Left forelimb (tissue), 1 donor: ENCODE data around the gene TMEM97.
A peak's percentile ranks its signal among the peaks of the same experiment; 100 is the strongest.
"Not testable (repeated sequence)": the region's sequence is repeated elsewhere in the genome, so short reads cannot be mapped to it uniquely, and the experiment has no call there.

ENCODE experiments used
- DNase-seq: peaks from one replicate; pipeline ENCODE4 v3.0.0-alpha.2; 2018; ENCODE audit warnings: low spot score

TMEM97 gene

GRCh38 chr17:28338056-28338768, 19.2 kb downstream of the TMEM97 start:
- DNase-seq: no peak

GRCh38 chr17:28338769-28339212, 19.8 kb downstream of the TMEM97 start:
- not testable (repeated sequence) for DNase-seq

- DNase-seq: no peak
Observed at GRCh38 chr17:28339431-28339830, 20.4 kb downstream of the TMEM97 start.

GRCh38 chr17:28340374-28340773, 21.4 kb downstream of the TMEM97 start:
- DNase-seq: no peak

- DNase-seq: no peak
Observed at GRCh38 chr17:28341516-28341915, 22.5 kb downstream of the TMEM97 start.

- no peak for DNase-seq
Observed at GRCh38 chr17:28342313-28342712, 23.3 kb downstream of the TMEM97 start.

- no peak for DNase-seq
Observed at GRCh38 chr17:28343491-28343932, 24.5 kb downstream of the TMEM97 start.

GRCh38 chr17:28344011-28344410, 25.0 kb downstream of the TMEM97 start:
- DNase-seq: no peak

GRCh38 chr17:28344435-28344901, 25.5 kb downstream of the TMEM97 start:
- DNase-seq: no peak

- DNase-seq: no peak
Observed at GRCh38 chr17:28345419-28346198, 26.6 kb downstream of the TMEM97 start.

- no peak for DNase-seq
Observed at GRCh38 chr17:28346199-28346580, 27.2 kb downstream of the TMEM97 start.

GRCh38 chr17:28346746-28347246, 27.8 kb downstream of the TMEM97 start:
- no peak for DNase-seq

GRCh38 chr17:28347261-28347891, 28.4 kb downstream of the TMEM97 start:
- DNase-seq: no peak

GRCh38 chr17:28348979-28349378, 30.0 kb downstream of the TMEM97 start:
- no peak for DNase-seq

- DNase-seq: no peak
Observed at GRCh38 chr17:28350271-28350670, 31.3 kb downstream of the TMEM97 start.

GRCh38 chr17:28357061-28357900, 38.3 kb downstream of the TMEM97 start, which contains the start of gene POLDIP2:
Gene POLDIP2, minus strand, starts transcription at chr17:28357527. Its CDS starts 79 bp downstream, at chr17:28357448.
- DNase-seq: peak; percentile 97

- no peak for DNase-seq
Observed at GRCh38 chr17:28357901-28358197, 38.8 kb downstream of the TMEM97 start.

GRCh38 chr17:28363186-28363585, 44.2 kb downstream of the TMEM97 start:
- DNase-seq: no peak

GRCh38 chr17:28363776-28364650, 45.0 kb downstream of the TMEM97 start:
- no peak for DNase-seq

GRCh38 chr17:28364665-28365363, 45.8 kb downstream of the TMEM97 start, which contains the start of gene SEBOX:
Gene SEBOX, minus strand, starts transcription at chr17:28365199. Its CDS starts 48 bp downstream, at chr17:28365151.
- no peak for DNase-seq
